Neutrophil (primary cell): Measurements from ENCODE around the gene TRIM62.

Experiments used
- H3K27ac ChIP-seq: fragments of 200-600 bp; sonication (generic); 2 replicates; pipeline ENCODE4 v1.5.1; 2016; ENCODE audit warnings: mild to moderate bottlenecking, moderate library complexity
- H3K27me3 ChIP-seq: fragments of 200-600 bp; sonication (generic); 2 replicates; pipeline ENCODE4 v1.6.0; 2016; ENCODE audit warnings: mild to moderate bottlenecking
- H3K36me3 ChIP-seq: fragments of 200-600 bp; sonication (generic); 2 replicates; pipeline ENCODE4 v1.5.1; 2017
- H3K4me1 ChIP-seq, 2 experiments: fragments of 200-600 bp in 1 of 2; sonication (generic) in 1 of 2; 1 replicate in 1 of 2; 2 replicates in 1 of 2; pipeline versions ENCODE4 v1.5.1 to v1.6.1; 2013 to 2016; ENCODE audit warnings: low read depth in 1 of 2, low read length in 1 of 2, mild to moderate bottlenecking in 1 of 2, moderate library complexity in 1 of 2; ENCODE audit not compliant: control insufficient read depth in 1 of 2, insufficient read depth in 1 of 2
- H3K4me3 ChIP-seq, 2 experiments: fragments of 200-600 bp in 1 of 2; sonication (generic) in 1 of 2; 1 replicate in 1 of 2; 2 replicates in 1 of 2; pipeline ENCODE4 v1.5.1; 2013 to 2016; ENCODE audit warnings: low read depth in 1 of 2, low read length in 1 of 2, mild to moderate bottlenecking in 1 of 2, moderate library complexity in 1 of 2
- H3K9me3 ChIP-seq: fragments of 200-600 bp; sonication (generic); 2 replicates; pipeline ENCODE4 v1.5.1; 2016
- CTCF ChIP-seq: fragments of 200-600 bp; sonication (generic); IDR thresholded peaks from 2 replicates; pipeline ENCODE4 v1.5.1; 2016; ENCODE audit warnings: antibody characterized with exemption

TRIM62 gene

GRCh38 chr1:33157131-33157530, 24.7 kb downstream of the TRIM62 start:
- Histone ChIP-seq H3K4me1 (no peaks in the 10 kb centered on the region), H3K4me3 (no peak overlapping the region), H3K27me3 (peaks cover 18% of the 10 kb centered on the region), H3K27ac (no peak overlapping the region), H3K36me3 (peaks cover 7% of the 10 kb centered on the region), H3K9me3 (no peaks in the 10 kb centered on the region)
- TF ChIP-seq CTCF, result no peak

DNA sequence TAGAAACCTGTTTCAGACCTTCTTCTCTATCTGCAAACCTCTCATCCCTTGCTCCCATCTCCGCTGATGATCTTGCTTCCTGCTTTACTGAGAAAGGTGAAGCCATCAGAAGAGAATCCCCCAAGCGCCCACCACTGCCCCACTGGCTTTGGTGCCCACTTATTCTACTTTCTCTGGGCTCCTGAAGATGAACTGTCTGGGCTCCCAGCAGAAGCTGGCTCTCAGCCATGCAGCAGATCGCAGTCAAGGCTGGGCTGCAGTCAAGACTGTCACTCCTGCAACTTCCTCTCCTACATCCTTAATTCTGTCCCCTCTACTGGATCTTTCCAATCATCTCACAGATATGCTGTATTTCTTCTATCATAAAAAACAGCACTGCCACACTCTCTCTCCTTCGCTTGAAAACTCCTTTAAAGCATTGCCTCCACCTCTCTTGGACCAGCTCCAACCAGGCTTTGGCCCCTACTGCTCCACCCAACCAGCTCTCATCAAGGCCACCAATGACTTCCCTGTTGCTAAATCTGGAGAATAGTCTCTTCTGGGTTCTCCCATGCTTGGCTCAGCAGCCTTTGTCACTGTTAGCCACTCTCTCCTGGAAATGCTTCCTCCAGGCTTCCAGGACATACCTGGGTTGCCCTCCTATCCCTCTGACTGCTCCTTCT, 25.8 kb downstream of the TRIM62 start:
- no peak for TF ChIP-seq CTCF
- Histone ChIP-seq H3K9me3 (no peaks in the 10 kb centered on the region), H3K36me3 (peaks cover 7% of the 10 kb centered on the region), H3K27ac (peak overlapping the region; percentile 15), H3K4me3 (no peak overlapping the region), H3K27me3 (peaks cover 6% of the 10 kb centered on the region), H3K4me1 (no peaks in the 10 kb centered on the region)

- TF ChIP-seq CTCF, result no peak
- H3K27ac ChIP-seq, result no peak overlapping the region
Measured at GRCh38 chr1:33153650-33154049, 28.2 kb downstream of the TRIM62 start.

DNA sequence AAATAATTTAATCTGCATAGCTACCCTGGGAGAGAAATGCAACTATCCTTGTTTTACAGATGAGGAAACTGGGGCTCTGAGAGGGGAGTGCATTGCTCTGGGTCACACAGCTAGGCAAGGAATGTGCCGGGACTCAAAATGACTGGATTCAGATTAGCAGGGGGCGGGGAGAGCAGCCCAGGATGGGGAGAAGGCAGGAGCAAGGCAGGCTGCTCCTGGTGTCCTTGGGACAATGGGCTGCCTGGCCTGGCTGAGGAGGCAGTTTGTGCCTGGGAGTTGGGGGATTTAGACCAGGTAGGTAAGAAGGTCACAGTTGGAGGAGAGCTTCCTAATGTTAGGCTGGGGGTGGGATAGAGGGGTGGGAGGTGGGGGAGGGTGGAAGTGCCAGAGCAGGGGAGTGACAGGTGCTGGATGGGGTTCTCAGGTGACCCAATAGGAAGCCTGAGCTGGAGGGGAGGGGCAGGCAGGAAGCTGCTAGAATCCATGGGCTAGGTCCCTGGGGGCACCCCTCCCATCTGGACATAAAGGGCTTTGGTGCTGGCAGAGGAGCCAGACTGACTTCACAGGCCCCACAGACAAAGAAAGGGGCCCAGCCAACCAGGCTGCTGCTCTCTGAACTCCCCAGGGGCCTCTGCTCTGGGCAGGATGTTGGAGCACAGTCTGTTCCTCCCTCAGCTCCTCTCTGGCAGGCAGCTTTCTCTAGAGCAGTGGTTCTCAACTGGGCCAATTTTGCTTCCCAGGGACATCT, 29.0 kb downstream of the TRIM62 start:
- Histone ChIP-seq H3K36me3 (peaks cover 1% of the 10 kb centered on the region), H3K9me3 (no peaks in the 10 kb centered on the region), H3K4me1 (no peaks in the 10 kb centered on the region), H3K4me3 (no peak overlapping the region), H3K27me3 (no peaks in the 10 kb centered on the region), H3K27ac (no peak overlapping the region)
- no peak for TF ChIP-seq CTCF

More at GRCh38 chr1:33153650-33154049, 28.2 kb downstream of the TRIM62 start:
- no peaks in the 10 kb centered on the region for H3K9me3 ChIP-seq
- H3K4me3 ChIP-seq, result no peak overlapping the region
- H3K4me1 ChIP-seq, result no peaks in the 10 kb centered on the region
- H3K36me3 ChIP-seq, result peaks cover 7% of the 10 kb centered on the region
- no peaks in the 10 kb centered on the region for H3K27me3 ChIP-seq

GRCh38 chr1:33151116-33151515, 30.7 kb downstream of the TRIM62 start:
- H3K36me3 ChIP-seq, result peaks cover 15% of the 10 kb centered on the region

More at GRCh38 chr1:33151116-33151515, 30.7 kb downstream of the TRIM62 start:
- no peaks in the 10 kb centered on the region for H3K27me3 ChIP-seq
- TF ChIP-seq CTCF, result no peak
- no peak overlapping the region for H3K4me3 ChIP-seq
- no peaks in the 10 kb centered on the region for H3K9me3 ChIP-seq
- H3K27ac ChIP-seq, result no peak overlapping the region
- no peaks in the 10 kb centered on the region for H3K4me1 ChIP-seq
